Keratinocyte (primary cell): ENCODE measurements around the gene DLX3.

Source experiments
- CTCF ChIP-seq, 3 experiments: IDR thresholded peaks in 1 of 3; conservative IDR thresholded peaks in 1 of 3; optimal IDR thresholded peaks in 1 of 3; 2 replicates in 2 of 3; 3 replicates in 1 of 3; pipeline versions ENCODE3 to v1.5.1; 2011; ENCODE audit warnings: low read length in 3 of 3, mild to moderate bottlenecking in 3 of 3, moderate library complexity in 2 of 3, control low read depth in 1 of 3, inconsistent platforms in 1 of 3; ENCODE audit not compliant: insufficient read depth in 2 of 3; ENCODE audit errors: extremely low read depth in 1 of 3
- EZH2 ChIP-seq: IDR thresholded peaks from one replicate; pipeline ENCODE4 v1.6.1; 2012; ENCODE audit warnings: inconsistent platforms, mild to moderate bottlenecking, low read length, moderate library complexity

DNA sequence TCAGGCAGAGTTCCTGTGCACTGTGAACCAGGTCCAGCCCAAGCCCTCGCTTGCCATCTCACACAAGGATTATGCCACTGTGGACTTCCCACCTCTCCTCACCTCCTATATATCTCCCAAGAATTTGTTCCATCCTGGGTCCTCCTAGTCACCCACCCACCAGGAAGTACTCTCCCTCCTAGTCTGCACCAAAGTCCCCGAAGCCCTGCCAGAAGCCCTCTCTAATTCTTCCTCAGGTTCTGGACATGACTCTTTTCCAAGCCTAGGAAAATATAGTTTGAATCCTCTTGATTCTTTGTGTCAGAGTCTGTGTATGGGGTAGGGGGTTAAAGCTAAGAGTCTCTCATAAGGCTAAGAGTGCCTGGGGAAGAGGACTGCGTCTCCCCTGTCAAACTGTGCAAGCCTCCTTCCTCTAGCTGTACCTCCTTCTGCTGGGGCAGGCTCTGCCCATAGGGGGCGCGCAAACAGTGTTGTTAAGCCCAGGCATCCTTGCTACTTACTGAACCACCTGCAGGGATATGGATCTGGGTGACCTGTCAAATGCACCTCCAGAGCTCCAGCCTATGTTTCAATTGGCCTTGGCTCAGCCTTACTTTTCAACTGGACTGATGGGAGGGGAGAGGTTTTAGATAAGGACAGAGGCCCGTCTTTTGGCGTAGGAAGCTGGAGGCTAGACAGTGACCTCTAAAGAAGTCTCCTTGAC is 42.7 kb downstream of the DLX3 start:
- peak; percentile 96 to 99 (median 98) for TF ChIP-seq CTCF (optimal IDR thresholded peaks at IDR 0.05 in 1 of 3, IDR thresholded peaks at IDR 0.05 in 1 of 3, conservative IDR thresholded peaks at IDR 0.05 in 1 of 3; ENCODE audit: extremely low read depth in 1 of 3, insufficient read depth in 2 of 3, low read length in 3 of 3)
- TF ChIP-seq EZH2 = no peak
